ENCODE data around the gene MALAT1.
"Not testable (repeated sequence)": the region's sequence is repeated elsewhere in the genome, so short reads cannot be mapped to it uniquely, and the experiment has no call there.

Gene MALAT1

DNA sequence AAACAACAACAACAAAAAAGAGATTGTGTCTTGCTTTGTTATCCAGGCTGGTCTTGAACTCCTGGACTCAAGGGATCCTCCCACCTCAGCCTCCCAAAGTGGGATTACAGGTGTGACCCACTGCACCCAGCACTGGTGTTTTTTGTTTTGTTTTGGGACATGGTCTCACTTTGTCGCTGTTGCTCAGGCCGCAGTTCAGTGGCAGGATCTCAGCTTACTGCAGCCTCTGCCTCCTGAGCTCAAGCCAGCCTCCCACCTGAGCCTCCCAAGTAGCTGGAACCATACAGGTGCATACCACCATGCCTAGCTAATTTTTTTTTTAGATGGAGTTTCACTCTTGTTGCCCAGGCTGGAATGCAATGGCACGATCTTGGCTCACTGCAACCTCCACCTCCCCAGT, 13.5 kb downstream of the MALAT1 start:
- not testable (repeated sequence) for DNase-seq (ENCODE audit: low read depth); H3K9me3 ChIP-seq (ENCODE audit: control insufficient read depth, low read length); H3K27me3 ChIP-seq (replicated peaks; ENCODE audit: control insufficient read depth, insufficient read depth, low read length); H3K4me1 ChIP-seq (ENCODE audit: control insufficient read depth, insufficient read depth, low read length); H3K4me3 ChIP-seq (ENCODE audit: low read length); H3K9ac ChIP-seq (ENCODE audit: low read length); H3K36me3 ChIP-seq (ENCODE audit: control insufficient read depth, insufficient read depth, low read length, severe bottlenecking)

GRCh38 chr11:65516135-65516968, 17.5 kb downstream of the MALAT1 start:
- Histone ChIP-seq H3K9me3 (ENCODE audit: control insufficient read depth, low read length) (no peaks in the 10 kb centered on the region), H3K9ac (ENCODE audit: low read length) (no peak overlapping the region), H3K36me3 (ENCODE audit: control insufficient read depth, insufficient read depth, low read length, severe bottlenecking) (no peaks in the 10 kb centered on the region), H3K4me1 (ENCODE audit: control insufficient read depth, insufficient read depth, low read length) (no peaks in the 10 kb centered on the region), H3K4me3 (ENCODE audit: low read length) (no peak overlapping the region), H3K27me3 (replicated peaks; ENCODE audit: control insufficient read depth, insufficient read depth, low read length) (no peaks in the 10 kb centered on the region)
- no peak for DNase-seq (ENCODE audit: low read depth)

GRCh38 chr11:65518941-65519549, 20.2 kb downstream of the MALAT1 start:
- not testable (repeated sequence) for H3K27me3 ChIP-seq (replicated peaks; ENCODE audit: control insufficient read depth, insufficient read depth, low read length); H3K4me1 ChIP-seq (ENCODE audit: control insufficient read depth, insufficient read depth, low read length); H3K4me3 ChIP-seq (ENCODE audit: low read length); H3K9me3 ChIP-seq (ENCODE audit: control insufficient read depth, low read length); H3K9ac ChIP-seq (ENCODE audit: low read length); DNase-seq (ENCODE audit: low read depth); H3K36me3 ChIP-seq (ENCODE audit: control insufficient read depth, insufficient read depth, low read length, severe bottlenecking)

DNA sequence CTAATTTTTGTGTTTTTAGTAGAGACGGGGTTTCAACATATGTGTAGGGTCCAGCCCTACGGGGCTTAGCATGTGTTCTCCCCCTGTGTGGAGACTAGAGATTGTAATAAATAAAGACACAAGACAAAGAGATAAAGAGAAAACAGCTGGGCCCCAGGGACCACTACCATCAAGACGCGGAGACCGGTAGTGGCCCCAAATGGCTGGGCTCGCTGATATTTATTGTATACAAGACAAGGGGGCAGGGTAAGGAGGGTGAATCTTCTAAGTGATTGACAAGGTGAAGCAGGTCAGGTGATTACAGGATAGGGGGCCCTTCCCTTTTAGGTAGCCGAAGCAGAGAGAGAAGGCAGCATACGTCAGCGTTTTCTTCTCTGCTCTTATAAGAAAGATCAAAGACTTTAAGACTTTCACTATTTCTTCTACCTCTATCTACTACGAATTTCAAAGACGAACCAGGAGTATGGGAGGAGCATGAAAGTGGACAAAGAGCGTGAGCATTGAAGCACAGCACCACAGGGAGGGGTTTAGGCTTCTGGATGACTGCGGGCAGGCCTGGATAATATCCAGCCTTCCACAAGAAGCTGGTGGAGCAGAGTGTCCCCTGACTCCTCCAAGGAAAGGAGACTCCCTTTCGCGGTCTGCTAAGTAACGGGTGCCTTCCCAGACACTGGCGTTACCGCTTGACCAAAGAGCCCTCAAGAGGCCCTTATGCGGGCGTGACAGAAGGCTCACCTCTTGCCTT, 23.1 kb downstream of the MALAT1 start:
- H3K9ac ChIP-seq (ENCODE audit: low read length); DNase-seq (ENCODE audit: low read depth); H3K4me3 ChIP-seq (ENCODE audit: low read length); H3K36me3 ChIP-seq (ENCODE audit: control insufficient read depth, insufficient read depth, low read length, severe bottlenecking); H3K27me3 ChIP-seq (replicated peaks; ENCODE audit: control insufficient read depth, insufficient read depth, low read length); H3K9me3 ChIP-seq (ENCODE audit: control insufficient read depth, low read length): not testable (repeated sequence)
- H3K4me1 ChIP-seq (ENCODE audit: control insufficient read depth, insufficient read depth, low read length), result peaks cover 19% of the 10 kb centered on the region

DNA sequence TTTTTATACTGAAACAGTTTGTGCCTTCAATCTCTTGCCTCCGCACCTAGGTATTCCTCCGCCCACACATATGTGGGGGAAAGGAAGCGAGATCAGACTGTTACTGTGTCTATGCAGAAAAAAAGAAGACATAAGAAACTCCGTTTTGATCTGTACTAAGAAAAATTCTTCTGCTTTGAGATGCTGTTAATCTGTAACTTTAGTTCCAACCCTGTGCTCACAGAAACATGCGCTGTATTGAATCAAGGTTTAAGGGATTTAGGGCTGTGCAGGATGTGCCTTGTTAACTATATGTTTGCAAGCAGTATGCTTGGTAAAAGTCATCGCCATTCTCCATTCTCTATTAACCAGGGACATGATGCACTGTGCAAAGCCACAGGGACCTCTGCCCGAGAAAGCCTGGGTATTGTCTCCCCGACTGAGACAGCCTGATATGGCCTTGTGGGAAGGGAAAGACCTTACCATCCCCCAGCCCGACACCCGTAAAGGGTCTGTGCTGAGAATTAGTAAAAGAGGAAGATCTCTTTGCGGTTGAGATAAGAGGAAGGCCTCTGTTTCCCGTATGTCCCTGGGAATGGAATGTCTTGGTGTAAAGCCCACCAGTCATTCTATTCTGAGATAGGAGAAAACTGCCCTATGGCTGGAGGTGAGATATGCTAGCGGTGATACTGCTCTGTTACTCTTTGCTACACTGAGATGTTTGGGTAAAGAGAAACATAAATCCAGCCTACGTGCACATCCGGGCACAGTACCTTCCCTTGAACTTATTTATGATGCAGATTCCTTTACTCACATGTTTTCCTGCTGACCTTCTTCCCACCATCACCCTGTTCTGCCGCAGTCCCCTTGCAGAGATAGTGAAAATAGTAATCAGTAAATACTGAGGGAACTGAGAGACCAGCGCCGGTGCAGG, 24.1 kb downstream of the MALAT1 start:
- H3K27me3 ChIP-seq (replicated peaks; ENCODE audit: control insufficient read depth, insufficient read depth, low read length); H3K4me3 ChIP-seq (ENCODE audit: low read length); H3K9me3 ChIP-seq (ENCODE audit: control insufficient read depth, low read length); H3K9ac ChIP-seq (ENCODE audit: low read length); DNase-seq (ENCODE audit: low read depth): not testable (repeated sequence)
- Histone ChIP-seq H3K4me1 (ENCODE audit: control insufficient read depth, insufficient read depth, low read length) (peaks cover 19% of the 10 kb centered on the region), H3K36me3 (ENCODE audit: control insufficient read depth, insufficient read depth, low read length, severe bottlenecking) (peaks cover 11% of the 10 kb centered on the region)

- H3K27me3 ChIP-seq (replicated peaks; ENCODE audit: control insufficient read depth, insufficient read depth, low read length); H3K9me3 ChIP-seq (ENCODE audit: control insufficient read depth, low read length); H3K9ac ChIP-seq (ENCODE audit: low read length); H3K4me3 ChIP-seq (ENCODE audit: low read length); DNase-seq (ENCODE audit: low read depth): not testable (repeated sequence)
- H3K4me1 ChIP-seq (ENCODE audit: control insufficient read depth, insufficient read depth, low read length), result peaks cover 19% of the 10 kb centered on the region
- peaks cover 12% of the 10 kb centered on the region for H3K36me3 ChIP-seq (ENCODE audit: control insufficient read depth, insufficient read depth, low read length, severe bottlenecking)
Observed at GRCh38 chr11:65523631-65523968, 24.8 kb downstream of the MALAT1 start.

GRCh38 chr11:65524014-65524740, 25.3 kb downstream of the MALAT1 start:
- Histone ChIP-seq H3K4me1 (ENCODE audit: control insufficient read depth, insufficient read depth, low read length) (peaks cover 19% of the 10 kb centered on the region), H3K36me3 (ENCODE audit: control insufficient read depth, insufficient read depth, low read length, severe bottlenecking) (peaks cover 12% of the 10 kb centered on the region), H3K9me3 (ENCODE audit: control insufficient read depth, low read length) (no peaks in the 10 kb centered on the region), H3K9ac (ENCODE audit: low read length) (peak overlapping the region; percentile 79), H3K27me3 (replicated peaks; ENCODE audit: control insufficient read depth, insufficient read depth, low read length) (no peaks in the 10 kb centered on the region), H3K4me3 (ENCODE audit: low read length) (peak overlapping the region; percentile 75)
- DNase-seq (ENCODE audit: low read depth), result no peak

DNA sequence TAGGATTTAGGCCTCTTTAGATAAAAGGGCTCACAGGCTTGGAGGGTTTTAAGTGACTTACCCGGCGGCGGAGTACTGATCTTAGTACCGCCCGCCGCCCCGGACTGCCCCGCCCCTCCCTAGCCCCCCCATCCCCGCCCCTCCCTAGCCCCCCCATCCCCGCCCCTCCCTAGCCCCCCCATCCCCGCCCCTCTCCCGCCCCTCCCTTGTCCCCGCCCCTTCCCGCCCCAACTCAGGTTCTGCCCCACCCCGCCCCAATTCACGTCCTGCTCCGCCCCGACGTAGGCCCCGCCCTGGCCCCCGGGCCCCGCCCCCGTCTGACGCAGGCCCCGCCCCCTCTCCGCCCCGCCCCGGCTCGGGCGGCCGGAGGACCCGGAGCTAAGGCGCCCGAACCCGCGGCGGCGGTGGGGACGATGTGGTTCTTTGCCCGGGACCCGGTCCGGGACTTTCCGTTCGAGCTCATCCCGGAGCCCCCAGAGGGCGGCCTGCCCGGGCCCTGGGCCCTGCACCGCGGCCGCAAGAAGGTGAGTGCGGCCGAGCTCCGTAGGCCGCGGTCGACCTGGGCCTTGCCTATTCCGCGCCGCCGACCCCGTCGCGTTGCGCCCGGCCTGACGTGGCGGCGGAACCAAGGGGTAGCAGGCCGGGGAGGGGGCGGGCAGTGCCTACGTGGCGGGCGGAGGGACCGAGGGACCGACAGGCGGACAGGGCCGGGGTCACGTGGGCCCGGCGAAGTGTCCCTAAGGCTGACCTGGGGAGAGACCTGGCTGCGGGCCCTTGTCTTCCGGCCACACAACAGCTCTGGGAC, 26.1 kb downstream of the MALAT1 start, which contains the start of gene SCYL1:
Gene SCYL1, plus strand, starts transcription at position 343 of the 805 bp plus-strand sequence. Its CDS starts 71 bp downstream, at position 414.
- Histone ChIP-seq H3K36me3 (ENCODE audit: control insufficient read depth, insufficient read depth, low read length, severe bottlenecking) (peaks cover 14% of the 10 kb centered on the region), H3K9me3 (ENCODE audit: control insufficient read depth, low read length) (no peaks in the 10 kb centered on the region), H3K9ac (ENCODE audit: low read length) (peak within 1 kb of the TSS; percentile 97), H3K4me3 (ENCODE audit: low read length) (peak within 1 kb of the TSS; percentile 96), H3K27me3 (replicated peaks; ENCODE audit: control insufficient read depth, insufficient read depth, low read length) (no peaks in the 10 kb centered on the region), H3K4me1 (ENCODE audit: control insufficient read depth, insufficient read depth, low read length) (peaks cover 19% of the 10 kb centered on the region)
- peak; percentile 95 for DNase-seq (ENCODE audit: low read depth)

GRCh38 chr11:65525546-65526480, 27.0 kb downstream of the MALAT1 start:
- H3K27me3 ChIP-seq (replicated peaks; ENCODE audit: control insufficient read depth, insufficient read depth, low read length), result no peaks in the 10 kb centered on the region
- H3K36me3 ChIP-seq (ENCODE audit: control insufficient read depth, insufficient read depth, low read length, severe bottlenecking), result peaks cover 23% of the 10 kb centered on the region
- no peak for DNase-seq (ENCODE audit: low read depth)
- peaks cover 19% of the 10 kb centered on the region for H3K4me1 ChIP-seq (ENCODE audit: control insufficient read depth, insufficient read depth, low read length)
- H3K9me3 ChIP-seq (ENCODE audit: control insufficient read depth, low read length), result no peaks in the 10 kb centered on the region
- peak overlapping the region; percentile 97 for H3K9ac ChIP-seq (ENCODE audit: low read length)
- H3K4me3 ChIP-seq (ENCODE audit: low read length), result peak overlapping the region; percentile 96

Measured in adipocyte (in vitro differentiated cells).